Psoas muscle (tissue), 8 donors: ENCODE results near the gene RTN3. TPM values are rescaled to one million over a fixed set of nuclear protein-coding genes. Genes with fewer than 3 reads are reported as not detected.
A peak's percentile ranks its signal among the peaks of the same experiment; 100 is the strongest.

Experiments
- ATAC-seq, 4 donors: fragments of 200-7000 bp; cut with Tn5 transposase; one replicate each; pipeline ENCODE4 v1.9.1; 2020; ENCODE audit warnings: moderate library complexity in 3 of 4, mild to moderate bottlenecking in 2 of 4
- DNase-seq, 2 donors: peaks; one replicate each; pipeline ENCODE4 v3.0.0-alpha.2; 2020
- H3K27ac ChIP-seq: fragments of 200-600 bp; one replicate; pipeline ENCODE4 v1.8.0; 2022
- H3K27me3 ChIP-seq, 3 donors: fragments of 200-600 bp in 1 of 3; one replicate each; pipeline versions ENCODE4 v1.6.1 to v1.8.0; 2013 to 2022; ENCODE audit warnings: low read length in 2 of 3, mild to moderate bottlenecking in 2 of 3, moderate library complexity in 1 of 3; ENCODE audit not compliant: insufficient read depth in 3 of 3
- H3K36me3 ChIP-seq, 2 donors: fragments of 200-600 bp in 1 of 2; one replicate each; pipeline versions ENCODE4 v1.6.1 to v1.8.0; 2013 to 2022; ENCODE audit warnings: low read depth in 1 of 2, mild to moderate bottlenecking in 1 of 2, moderate library complexity in 1 of 2; ENCODE audit not compliant: insufficient read depth in 1 of 2
- H3K4me1 ChIP-seq: fragments of 200-600 bp; one replicate; pipeline ENCODE4 v1.8.0; 2022
- H3K4me3 ChIP-seq: fragments of 200-600 bp; one replicate; pipeline ENCODE4 v1.8.0; 2022; ENCODE audit warnings: mild to moderate bottlenecking
- H3K9me3 ChIP-seq: fragments of 200-600 bp; one replicate; pipeline ENCODE4 v1.8.0; 2022
- CTCF ChIP-seq: fragments of 200-600 bp; IDR thresholded peaks from one replicate; pipeline ENCODE4 v1.8.0; 2022; ENCODE audit warnings: antibody characterized with exemption
- WGBS, 3 donors: extraction: QIAGEN DNeasy Blood & Tissue Kit; methylation state at CpG; one replicate each; pipeline versions ENCODE4 v1.1.6 to v1.1.7; 2013; 5-methylcytosine and 5-hydroxymethylcytosine counted together
- intact Hi-C, 2 donors: fragments of 100-400 bp; cut with DNase I; formaldehyde crosslinking; loops; one replicate each; pipeline versions ENCODE4 v1.11.0 to v1.14.2; 2022
- polyA plus RNA-seq, 3 donors: library from polyadenylated mRNA; stranded (reverse); fragments of 200-250 nt; gene quantifications; one replicate each; pipeline ENCODE4 v1.2.3, GENCODE V29; 2013
- total RNA-seq, 4 donors: library from RNA; stranded (reverse); fragmentation: NEBNext Ultra II Directional in 2 of 4; extraction: Animal tissue kit (Norgen Biotek cat#: 25700) in 2 of 4; gene quantifications; one replicate each; pipeline versions ENCODE4 v1.2.1 to v1.2.4, GENCODE V29; 2021 to 2023
- donor health status: healthy with polysubstance abuse.
- donor health status: DM: no; HTN: no; CAD: no; lungs with moderate emphysema.
- donor health status: Bipolar disorder and iron deficiency.
- donor health status: healthy.
- donor health status: DM: yes; HTN: yes; CAD: no.
- donor health status: DM: no; HTN: no; CAD: no.
- donor health status: DM: no; HTN: no; CAD: no.
- donor health status: DM: yes; HTN: yes; CAD: no.

RTN3 gene
- total and polyA plus RNA-seq, 7 donors = 35.3 to 162 (median 67.4) TPM

GRCh38 chr11:63767565-63768236 lies 86.4 kb downstream of the RTN3 start:
- ATAC-seq = peak in 2 of 4 donors; percentile 13 to 16
- 1 to 2% (median 2%) methylated on average over 27 to 34 of the region's 34 CpGs for WGBS, 3 donors
- Histone ChIP-seq H3K4me1 (peaks cover 5% of the 10 kb centered on the region), H3K4me3 (peak overlapping the region; percentile 87), H3K27me3 (no peaks in the 10 kb centered on the region), H3K9me3 (no peaks in the 10 kb centered on the region), H3K27ac (peak overlapping the region; percentile 68), H3K36me3 (no peaks in the 10 kb centered on the region)
- TF ChIP-seq CTCF = no peak
- DNase-seq = peak; percentile 62 to 74
- intact Hi-C loops = loop anchor here (2.0 to 10.0 kb wide), 5 partner anchors 45 to 387 kb away; partner anchors contain the start of genes MARK2 (in 1 of the 2) and SPINDOC (in 1 of the 2)

- intact Hi-C loops = loop anchor here (2.0 to 10.0 kb wide), 4 partner anchors 69 to 386 kb away; partner anchors contain the start of gene MARK2 (in 1 of the 2)
- WGBS, 3 donors = 0 to 1% (median 1%) methylated on average over 29 to 113 of the region's 113 CpGs
- no peaks in the 10 kb centered on the region for H3K36me3 ChIP-seq
- peak; percentile 87 for TF ChIP-seq CTCF
- peak; percentile 64 to 80 for DNase-seq
- H3K27ac ChIP-seq = peak within 1 kb of the TSS; percentile 77
- peak; percentile 42 to 69 (median 66) for ATAC-seq
- no peaks in the 10 kb centered on the region for H3K27me3 ChIP-seq
- H3K4me3 ChIP-seq = peak within 1 kb of the TSS; percentile 87
- peaks cover 5% of the 10 kb centered on the region for H3K4me1 ChIP-seq
- no peaks in the 10 kb centered on the region for H3K9me3 ChIP-seq
Observed at GRCh38 chr11:63768237-63769041, 87.1 kb downstream of the RTN3 start, which contains the start of gene ZFTA. Gene ZFTA (minus strand): TSS chr11:63768775. CDS start chr11:63768622, 153 bp downstream.

- peak overlapping the region; percentile 87 for H3K4me3 ChIP-seq
- WGBS, 3 donors = 0 to 2% (median 0%) methylated on average over 31 to 82 of the region's 82 CpGs
- intact Hi-C loops = loop anchor here (2.0 to 10.0 kb wide), 4 partner anchors 68 to 386 kb away; partner anchors contain the start of gene MARK2 (in 1 of the 2)
- DNase-seq (peak; percentile 52 to 72), ATAC-seq (peak; percentile 38 to 75 (median 56))
- no peaks in the 10 kb centered on the region for H3K36me3 ChIP-seq
- H3K4me1 ChIP-seq = peaks cover 5% of the 10 kb centered on the region
- H3K9me3 ChIP-seq = no peaks in the 10 kb centered on the region
- TF ChIP-seq CTCF = no peak
- no peaks in the 10 kb centered on the region for H3K27me3 ChIP-seq
- peak overlapping the region; percentile 77 for H3K27ac ChIP-seq
Observed at GRCh38 chr11:63769042-63769713, 87.9 kb downstream of the RTN3 start.

GRCh38 chr11:63769714-63770455 lies 88.6 kb downstream of the RTN3 start:
- TF ChIP-seq CTCF = no peak
- 20 to 30% (median 21%) methylated on average over 35 of the region's 35 CpGs for WGBS, 3 donors
- H3K9me3 ChIP-seq = no peaks in the 10 kb centered on the region

More at GRCh38 chr11:63769714-63770455, 88.6 kb downstream of the RTN3 start:
- H3K36me3 ChIP-seq = no peaks in the 10 kb centered on the region
- ATAC-seq = peak in 3 of 4 donors; percentile 6 to 16 (median 7)
- peak overlapping the region; percentile 87 for H3K4me3 ChIP-seq
- H3K4me1 ChIP-seq = peaks cover 5% of the 10 kb centered on the region
- no peaks in the 10 kb centered on the region for H3K27me3 ChIP-seq
- H3K27ac ChIP-seq = peak overlapping the region; percentile 77
- peak in 1 of 2 donors; percentile 62 for DNase-seq
- intact Hi-C loops = loop anchor here (2.0 to 10.0 kb wide), 4 partner anchors 67 to 385 kb away; partner anchors contain the start of gene MARK2 (in 1 of the 2)
